Measurements from ENCODE around the gene ATP6V0E2.

Gene ATP6V0E2

DNA sequence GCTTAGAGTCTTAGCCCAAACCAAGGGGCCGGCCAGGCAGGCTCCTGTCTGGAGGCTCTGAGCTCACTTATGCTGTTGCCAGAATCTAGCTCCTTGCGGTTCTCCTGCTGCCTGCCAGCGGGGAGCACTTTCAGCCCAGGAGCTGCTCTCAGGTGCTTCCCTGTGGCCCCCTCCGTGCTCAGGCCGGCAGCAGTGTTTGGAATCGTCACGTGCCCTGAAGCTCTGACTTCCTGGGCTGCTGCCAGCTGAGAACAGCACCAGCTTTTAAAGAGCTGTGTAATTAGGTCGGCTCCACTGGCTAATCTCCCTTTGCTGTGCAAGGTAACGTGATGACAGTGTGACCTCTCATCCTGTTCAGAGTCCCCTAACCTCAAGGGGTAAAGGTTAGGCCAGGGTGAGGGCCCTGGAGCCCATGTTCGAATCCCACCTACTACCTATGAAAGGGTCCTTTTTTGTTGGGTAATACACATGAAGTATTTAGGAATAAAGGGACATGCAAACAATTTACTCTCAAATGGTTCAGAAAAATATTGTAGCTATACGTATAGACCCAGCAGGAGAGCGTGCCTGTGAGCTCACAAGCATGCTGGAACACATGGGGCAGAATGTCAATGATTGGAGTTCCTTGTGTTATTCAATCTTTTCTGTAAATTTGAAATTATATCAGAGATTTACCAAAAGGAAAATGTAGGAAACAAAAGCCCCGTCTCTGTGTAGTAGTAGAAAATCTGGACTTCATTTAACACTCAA, 19.0 kb upstream of the ATP6V0E2 start:
- peak overlapping the region; percentile 75 for H3K27ac ChIP-seq (ENCODE audit: low read depth, low read length)
- no peak overlapping the region for H3K9ac ChIP-seq (ENCODE audit: low read depth, low read length)
- H3K36me3 ChIP-seq (ENCODE audit: control insufficient read depth, insufficient read depth, low read length) = no peaks in the 10 kb centered on the region
- H3K9me3 ChIP-seq (ENCODE audit: control insufficient read depth, insufficient read depth, low read length) = no peaks in the 10 kb centered on the region
- H3K27me3 ChIP-seq (ENCODE audit: control insufficient read depth, insufficient read depth, low read length) = no peaks in the 10 kb centered on the region
- no peak overlapping the region for H3K4me3 ChIP-seq (ENCODE audit: low read depth, low read length)
- peaks cover 20% of the 10 kb centered on the region for H3K4me1 ChIP-seq (ENCODE audit: control insufficient read depth, insufficient read depth, low read length)

DNA sequence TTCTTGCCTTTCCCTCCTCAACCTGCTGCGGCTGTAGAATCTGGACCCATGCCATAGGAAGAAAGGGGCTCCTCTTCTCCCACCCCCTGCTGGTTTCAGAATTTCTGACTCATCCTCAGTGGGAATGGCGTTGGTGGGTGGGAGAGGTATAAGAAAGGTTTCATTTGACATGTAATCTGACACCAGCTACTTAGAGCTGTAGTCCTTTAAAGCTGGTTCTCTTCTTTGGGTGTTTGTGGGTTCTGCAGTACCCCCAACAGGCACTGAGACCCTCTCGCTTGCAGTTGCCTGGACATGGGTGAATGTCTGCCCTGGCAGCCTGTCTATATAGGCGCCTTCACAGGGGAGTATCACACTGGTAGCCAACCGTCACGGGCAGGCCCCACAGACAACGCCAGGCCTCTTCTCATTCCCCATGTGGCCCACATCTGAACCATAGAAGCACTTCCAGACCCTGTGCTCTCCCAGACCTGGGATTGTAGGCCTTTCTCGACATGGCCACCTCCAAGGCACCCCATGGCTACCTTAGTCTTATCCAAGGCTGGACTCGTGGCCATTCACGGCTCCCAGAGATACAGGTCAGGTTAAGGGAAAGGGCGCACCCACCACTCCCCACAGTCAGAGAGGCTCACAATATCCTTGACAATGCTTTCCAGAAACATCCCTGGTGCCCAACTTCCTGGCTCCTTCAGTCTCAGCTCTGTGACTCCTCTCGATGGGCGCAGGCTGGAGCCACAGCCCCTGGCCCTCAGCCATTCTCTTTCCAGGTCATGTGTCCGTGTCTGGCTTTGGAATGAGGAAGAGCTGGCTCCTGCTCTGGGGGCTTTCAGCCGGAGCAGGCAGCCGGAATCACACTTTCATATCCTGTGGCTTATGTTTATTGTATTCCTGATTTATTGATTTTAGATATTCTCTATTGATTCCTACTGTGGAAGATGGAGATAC, 18.1 kb upstream of the ATP6V0E2 start:
- no peaks in the 10 kb centered on the region for H3K9me3 ChIP-seq (ENCODE audit: control insufficient read depth, insufficient read depth, low read length)
- H3K36me3 ChIP-seq (ENCODE audit: control insufficient read depth, insufficient read depth, low read length) = no peaks in the 10 kb centered on the region
- no peaks in the 10 kb centered on the region for H3K27me3 ChIP-seq (ENCODE audit: control insufficient read depth, insufficient read depth, low read length)
- peaks cover 20% of the 10 kb centered on the region for H3K4me1 ChIP-seq (ENCODE audit: control insufficient read depth, insufficient read depth, low read length)
- H3K4me3 ChIP-seq (ENCODE audit: low read depth, low read length) = no peak overlapping the region
- no peak overlapping the region for H3K9ac ChIP-seq (ENCODE audit: low read depth, low read length)
- H3K27ac ChIP-seq (ENCODE audit: low read depth, low read length) = peak overlapping the region; percentile 75

DNA sequence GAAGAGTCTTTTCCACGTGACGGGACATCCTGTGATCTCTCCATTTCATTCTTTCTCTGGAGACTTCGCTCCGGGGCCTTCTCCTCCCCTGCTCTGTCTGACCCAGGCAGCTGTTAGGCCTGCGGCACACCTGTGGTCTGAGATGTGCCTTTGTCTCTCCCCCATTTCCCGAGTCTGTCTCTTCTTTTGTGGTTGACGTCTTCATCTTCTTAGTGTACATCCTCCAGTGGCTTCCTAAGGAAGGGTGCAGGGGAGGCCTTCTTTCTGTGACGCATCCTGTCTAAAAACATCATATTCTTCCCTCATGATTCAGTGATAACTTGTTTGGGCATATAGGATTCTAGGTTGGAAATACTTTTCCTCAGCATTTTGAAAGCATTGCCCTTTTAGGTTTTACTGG, 17.2 kb upstream of the ATP6V0E2 start:
- Histone ChIP-seq H3K9ac (ENCODE audit: low read depth, low read length) (no peak overlapping the region), H3K9me3 (ENCODE audit: control insufficient read depth, insufficient read depth, low read length) (no peaks in the 10 kb centered on the region), H3K36me3 (ENCODE audit: control insufficient read depth, insufficient read depth, low read length) (no peaks in the 10 kb centered on the region), H3K4me1 (ENCODE audit: control insufficient read depth, insufficient read depth, low read length) (peaks cover 20% of the 10 kb centered on the region), H3K27ac (ENCODE audit: low read depth, low read length) (no peak overlapping the region), H3K4me3 (ENCODE audit: low read depth, low read length) (no peak overlapping the region), H3K27me3 (ENCODE audit: control insufficient read depth, insufficient read depth, low read length) (no peaks in the 10 kb centered on the region)

DNA sequence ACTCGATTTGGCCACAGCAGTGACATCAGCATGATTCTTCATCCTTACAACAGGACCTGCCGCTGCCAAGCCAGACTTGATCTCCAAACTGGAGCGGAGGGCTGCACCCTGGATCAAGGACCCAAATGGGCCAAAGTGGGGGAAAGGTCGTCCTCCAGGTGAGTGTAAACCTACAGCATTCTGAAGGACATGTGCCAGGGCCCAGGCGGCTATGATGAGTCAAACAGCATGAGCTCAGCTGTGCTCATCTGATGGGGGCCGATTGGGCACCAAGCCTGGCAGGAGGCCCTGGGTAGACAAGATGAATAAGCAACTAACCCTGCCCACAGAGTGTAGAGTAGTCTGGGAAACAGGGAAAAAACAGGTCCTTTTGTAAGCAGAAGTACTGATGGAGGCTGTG, 14.4 kb upstream of the ATP6V0E2 start:
- H3K27ac ChIP-seq (ENCODE audit: low read depth, low read length) = no peak overlapping the region

DNA sequence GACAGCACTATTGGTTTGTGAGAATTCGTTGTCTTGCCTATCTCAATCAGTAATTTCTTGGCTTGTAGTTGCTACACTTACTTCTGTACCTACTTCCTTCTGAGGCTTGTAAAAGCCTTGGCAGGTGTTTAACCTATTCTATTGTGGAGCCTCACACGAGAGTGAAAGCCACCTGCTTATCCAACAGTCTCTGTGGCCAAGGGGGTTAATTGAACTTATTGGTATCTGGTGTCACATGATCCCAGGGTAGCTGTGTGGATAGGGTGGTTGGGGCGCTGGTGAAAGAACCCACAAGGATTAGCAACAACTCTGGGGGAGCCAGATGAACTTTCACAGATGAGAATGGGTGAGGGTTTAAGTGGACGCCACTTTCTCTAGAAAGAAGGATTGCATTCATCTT, 13.9 kb upstream of the ATP6V0E2 start:
- H3K4me3 ChIP-seq (ENCODE audit: low read depth, low read length) = no peak overlapping the region
- H3K9ac ChIP-seq (ENCODE audit: low read depth, low read length) = no peak overlapping the region
- H3K4me1 ChIP-seq (ENCODE audit: control insufficient read depth, insufficient read depth, low read length) = peaks cover 12% of the 10 kb centered on the region
- no peaks in the 10 kb centered on the region for H3K9me3 ChIP-seq (ENCODE audit: control insufficient read depth, insufficient read depth, low read length)
- no peaks in the 10 kb centered on the region for H3K27me3 ChIP-seq (ENCODE audit: control insufficient read depth, insufficient read depth, low read length)
- no peak overlapping the region for H3K27ac ChIP-seq (ENCODE audit: low read depth, low read length)
- H3K36me3 ChIP-seq (ENCODE audit: control insufficient read depth, insufficient read depth, low read length) = no peaks in the 10 kb centered on the region

More for the DNA sequence above, 14.4 kb upstream of the ATP6V0E2 start:
- no peak overlapping the region for H3K9ac ChIP-seq (ENCODE audit: low read depth, low read length)
- peaks cover 16% of the 10 kb centered on the region for H3K4me1 ChIP-seq (ENCODE audit: control insufficient read depth, insufficient read depth, low read length)
- H3K27me3 ChIP-seq (ENCODE audit: control insufficient read depth, insufficient read depth, low read length) = no peaks in the 10 kb centered on the region
- no peaks in the 10 kb centered on the region for H3K9me3 ChIP-seq (ENCODE audit: control insufficient read depth, insufficient read depth, low read length)
- no peaks in the 10 kb centered on the region for H3K36me3 ChIP-seq (ENCODE audit: control insufficient read depth, insufficient read depth, low read length)
- no peak overlapping the region for H3K4me3 ChIP-seq (ENCODE audit: low read depth, low read length)

- H3K4me1 ChIP-seq (ENCODE audit: control insufficient read depth, insufficient read depth, low read length) = no peaks in the 10 kb centered on the region
- no peaks in the 10 kb centered on the region for H3K36me3 ChIP-seq (ENCODE audit: control insufficient read depth, insufficient read depth, low read length)
- no peak overlapping the region for H3K27ac ChIP-seq (ENCODE audit: low read depth, low read length)
- H3K27me3 ChIP-seq (ENCODE audit: control insufficient read depth, insufficient read depth, low read length) = no peaks in the 10 kb centered on the region
- H3K4me3 ChIP-seq (ENCODE audit: low read depth, low read length) = no peak overlapping the region
- H3K9ac ChIP-seq (ENCODE audit: low read depth, low read length) = no peak overlapping the region
- no peaks in the 10 kb centered on the region for H3K9me3 ChIP-seq (ENCODE audit: control insufficient read depth, insufficient read depth, low read length)
Observed at GRCh38 chr7:149860821-149861727, 12.7 kb upstream of the ATP6V0E2 start.

GRCh38 chr7:149861728-149862045, 12.1 kb upstream of the ATP6V0E2 start:
- H3K36me3 ChIP-seq (ENCODE audit: control insufficient read depth, insufficient read depth, low read length) = no peaks in the 10 kb centered on the region
- H3K27me3 ChIP-seq (ENCODE audit: control insufficient read depth, insufficient read depth, low read length) = no peaks in the 10 kb centered on the region
- no peak overlapping the region for H3K27ac ChIP-seq (ENCODE audit: low read depth, low read length)
- no peaks in the 10 kb centered on the region for H3K4me1 ChIP-seq (ENCODE audit: control insufficient read depth, insufficient read depth, low read length)
- H3K9ac ChIP-seq (ENCODE audit: low read depth, low read length) = no peak overlapping the region
- no peaks in the 10 kb centered on the region for H3K9me3 ChIP-seq (ENCODE audit: control insufficient read depth, insufficient read depth, low read length)
- H3K4me3 ChIP-seq (ENCODE audit: low read depth, low read length) = no peak overlapping the region

DNA sequence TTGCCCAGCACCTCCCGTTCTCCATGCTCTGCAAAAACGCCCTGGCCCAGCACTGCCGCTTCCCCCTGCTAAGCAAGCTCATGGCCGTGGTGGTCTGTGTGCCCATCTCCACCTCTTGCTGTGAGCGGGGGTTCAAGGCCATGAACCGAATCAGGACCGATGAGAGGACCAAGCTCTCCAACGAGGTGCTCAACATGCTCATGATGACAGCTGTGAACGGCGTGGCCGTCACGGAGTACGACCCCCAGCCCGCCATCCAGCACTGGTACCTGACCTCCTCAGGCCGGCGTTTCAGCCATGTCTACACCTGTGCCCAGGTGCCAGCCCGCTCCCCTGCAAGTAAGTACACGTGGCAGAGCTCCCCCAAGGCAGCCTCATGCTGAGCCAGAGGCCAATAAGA, 11.6 kb upstream of the ATP6V0E2 start:
- Histone ChIP-seq H3K27ac (ENCODE audit: low read depth, low read length) (no peak overlapping the region), H3K4me1 (ENCODE audit: control insufficient read depth, insufficient read depth, low read length) (no peaks in the 10 kb centered on the region), H3K36me3 (ENCODE audit: control insufficient read depth, insufficient read depth, low read length) (no peaks in the 10 kb centered on the region), H3K27me3 (ENCODE audit: control insufficient read depth, insufficient read depth, low read length) (no peaks in the 10 kb centered on the region), H3K4me3 (ENCODE audit: low read depth, low read length) (no peak overlapping the region), H3K9me3 (ENCODE audit: control insufficient read depth, insufficient read depth, low read length) (no peaks in the 10 kb centered on the region), H3K9ac (ENCODE audit: low read depth, low read length) (no peak overlapping the region)

DNA sequence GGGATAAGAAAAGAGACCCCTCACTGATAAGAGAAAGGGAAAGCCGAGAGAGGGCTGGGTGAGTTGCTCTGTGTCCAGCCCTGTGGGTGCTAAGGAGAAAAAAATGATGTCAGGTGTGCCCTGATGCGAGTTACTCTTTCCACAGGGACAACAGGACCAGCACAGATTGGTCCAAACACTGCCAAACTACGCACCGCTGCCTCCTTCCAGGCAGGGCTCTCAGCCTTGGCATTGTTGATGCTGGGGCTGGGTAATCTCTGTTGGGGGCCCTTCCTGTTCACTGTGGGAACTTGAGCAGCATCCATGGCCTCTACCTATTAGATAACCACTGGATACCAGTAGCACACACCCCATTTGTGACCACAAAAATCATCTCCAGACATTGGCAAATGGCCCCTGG, 10.3 kb upstream of the ATP6V0E2 start:
- no peak overlapping the region for H3K4me3 ChIP-seq (ENCODE audit: low read depth, low read length)
- H3K36me3 ChIP-seq (ENCODE audit: control insufficient read depth, insufficient read depth, low read length) = no peaks in the 10 kb centered on the region
- H3K9me3 ChIP-seq (ENCODE audit: control insufficient read depth, insufficient read depth, low read length) = no peaks in the 10 kb centered on the region
- no peak overlapping the region for H3K9ac ChIP-seq (ENCODE audit: low read depth, low read length)
- H3K4me1 ChIP-seq (ENCODE audit: control insufficient read depth, insufficient read depth, low read length) = no peaks in the 10 kb centered on the region
- H3K27me3 ChIP-seq (ENCODE audit: control insufficient read depth, insufficient read depth, low read length) = no peaks in the 10 kb centered on the region
- H3K27ac ChIP-seq (ENCODE audit: low read depth, low read length) = no peak overlapping the region

DNA sequence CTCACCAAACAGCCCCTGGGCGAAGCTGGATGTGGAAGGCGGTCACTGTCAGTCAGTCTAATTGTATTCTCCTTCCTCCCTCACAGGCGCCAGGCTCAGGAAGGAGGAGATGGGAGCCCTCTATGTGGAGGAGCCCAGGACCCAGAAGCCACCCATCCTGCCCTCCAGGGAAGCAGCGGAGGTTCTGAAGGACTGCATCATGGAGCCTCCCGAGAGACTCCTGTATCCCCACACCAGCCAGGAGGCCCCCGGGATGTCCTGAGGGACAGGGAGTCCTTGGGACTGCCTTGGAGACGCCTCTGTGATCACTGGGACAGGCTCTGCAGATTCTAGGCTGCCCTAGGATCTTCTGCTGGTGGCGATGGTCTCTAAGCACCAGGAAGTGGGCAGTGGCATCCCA, 9.7 kb upstream of the ATP6V0E2 start:
- Histone ChIP-seq H3K4me3 (ENCODE audit: low read depth, low read length) (no peak overlapping the region), H3K36me3 (ENCODE audit: control insufficient read depth, insufficient read depth, low read length) (no peaks in the 10 kb centered on the region), H3K9me3 (ENCODE audit: control insufficient read depth, insufficient read depth, low read length) (no peaks in the 10 kb centered on the region), H3K27ac (ENCODE audit: low read depth, low read length) (no peak overlapping the region), H3K27me3 (ENCODE audit: control insufficient read depth, insufficient read depth, low read length) (no peaks in the 10 kb centered on the region), H3K9ac (ENCODE audit: low read depth, low read length) (no peak overlapping the region), H3K4me1 (ENCODE audit: control insufficient read depth, insufficient read depth, low read length) (no peaks in the 10 kb centered on the region)
